ENCODE data around the gene STK38L.

DNA sequence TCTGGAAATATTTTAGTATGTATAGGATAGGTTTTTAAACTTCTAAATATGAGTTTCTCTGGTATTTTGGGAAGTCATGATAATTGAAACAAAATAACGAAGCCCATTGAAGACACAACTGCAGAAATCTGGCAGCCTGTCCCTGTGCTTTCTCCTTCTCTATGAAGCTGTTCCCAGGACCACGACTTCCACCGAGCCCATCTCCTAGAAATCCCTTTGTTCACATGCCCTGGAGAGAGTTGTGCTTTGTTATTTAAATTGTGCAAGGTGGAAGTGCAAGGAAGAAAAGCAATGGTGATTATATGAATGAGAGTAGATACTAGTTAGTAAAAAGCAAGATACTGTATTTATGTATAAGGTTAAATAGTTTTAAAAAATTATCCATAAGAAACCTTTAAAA, 32.2 kb downstream of the STK38L start:
- TF ChIP-seq, protein P1, sequence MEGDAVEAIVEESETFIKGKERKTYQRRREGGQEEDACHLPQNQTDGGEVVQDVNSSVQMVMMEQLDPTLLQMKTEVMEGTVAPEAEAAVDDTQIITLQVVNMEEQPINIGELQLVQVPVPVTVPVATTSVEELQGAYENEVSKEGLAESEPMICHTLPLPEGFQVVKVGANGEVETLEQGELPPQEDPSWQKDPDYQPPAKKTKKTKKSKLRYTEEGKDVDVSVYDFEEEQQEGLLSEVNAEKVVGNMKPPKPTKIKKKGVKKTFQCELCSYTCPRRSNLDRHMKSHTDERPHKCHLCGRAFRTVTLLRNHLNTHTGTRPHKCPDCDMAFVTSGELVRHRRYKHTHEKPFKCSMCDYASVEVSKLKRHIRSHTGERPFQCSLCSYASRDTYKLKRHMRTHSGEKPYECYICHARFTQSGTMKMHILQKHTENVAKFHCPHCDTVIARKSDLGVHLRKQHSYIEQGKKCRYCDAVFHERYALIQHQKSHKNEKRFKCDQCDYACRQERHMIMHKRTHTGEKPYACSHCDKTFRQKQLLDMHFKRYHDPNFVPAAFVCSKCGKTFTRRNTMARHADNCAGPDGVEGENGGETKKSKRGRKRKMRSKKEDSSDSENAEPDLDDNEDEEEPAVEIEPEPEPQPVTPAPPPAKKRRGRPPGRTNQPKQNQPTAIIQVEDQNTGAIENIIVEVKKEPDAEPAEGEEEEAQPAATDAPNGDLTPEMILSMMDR (IDR thresholded peaks at IDR 0.05), result no peak
- TF ChIP-seq POLR2AphosphoS5 (IDR thresholded peaks at IDR 0.05), result no peak
- no peak for TF ChIP-seq POLR2A (IDR thresholded peaks at IDR 0.05)
